ENCODE data around the gene TCF7.

TCF7 gene

DNA sequence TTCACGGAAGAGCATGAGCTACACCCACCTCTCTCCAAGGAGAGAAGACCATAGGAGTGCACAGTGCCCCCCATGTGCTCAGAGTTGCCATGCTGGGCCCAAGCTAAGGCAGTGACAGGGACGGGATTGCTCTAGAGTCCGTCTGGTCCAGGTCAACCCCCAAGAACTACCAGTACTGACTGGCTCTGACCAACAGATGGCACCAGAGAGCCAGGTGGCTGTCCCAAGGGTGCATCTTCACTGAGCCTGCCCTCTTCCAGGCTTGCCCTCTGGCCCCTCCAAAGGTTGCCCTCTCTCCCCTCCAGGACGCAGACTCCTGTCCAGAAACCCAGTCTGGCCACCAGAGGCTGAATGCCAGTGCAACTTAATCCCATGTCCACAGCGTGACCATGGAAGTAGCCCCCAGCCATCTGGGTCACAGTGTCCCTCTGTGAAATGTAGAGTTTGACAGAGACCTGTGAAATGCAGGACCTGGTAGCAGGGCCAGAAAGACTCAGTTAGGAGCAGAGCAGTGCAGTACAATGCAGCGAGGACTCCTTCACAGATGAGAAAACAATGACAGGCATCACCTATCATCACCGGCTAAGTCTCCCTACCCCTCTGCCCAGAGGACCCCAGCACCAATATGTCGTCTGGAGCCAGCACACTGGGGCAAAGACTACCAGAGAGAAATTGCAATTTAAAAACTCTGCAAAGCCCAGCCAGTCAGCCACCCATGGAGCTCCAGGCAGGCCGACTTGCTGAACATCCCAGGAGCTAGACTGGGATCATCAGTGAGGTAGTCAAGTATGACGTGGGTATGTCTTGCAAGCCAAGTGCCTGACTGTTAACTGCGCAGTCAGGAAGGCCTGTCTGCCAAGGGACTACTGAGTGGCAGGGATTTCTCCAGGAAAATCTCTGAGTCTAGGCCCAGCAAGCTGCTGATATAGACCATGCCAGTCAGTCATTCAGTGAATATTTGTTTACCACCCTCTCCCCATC, 70.0 kb downstream of the TCF7 start:
- CTCF ChIA-PET, result interaction anchor here (0.6 to 6.4 kb wide), 31 partner anchors 8 to 415 kb away, joined by 3 to 139 read pairs (median 5); partner anchors contain the start of gene PPP2CA
- peak; percentile 93 for TF ChIP-seq CTCF (IDR thresholded peaks at IDR 0.05; ENCODE audit: control extremely low read depth, extremely low read depth, low read depth, missing control alignments)
- DNase-seq (ENCODE audit: extremely low spot score), result peak; percentile 84
- POLR2A ChIA-PET, result interaction anchor here (1.7 kb wide), 1 partner anchor 9 kb away, joined by 6 read pairs; no protein-coding TSS in a partner anchor

DNA sequence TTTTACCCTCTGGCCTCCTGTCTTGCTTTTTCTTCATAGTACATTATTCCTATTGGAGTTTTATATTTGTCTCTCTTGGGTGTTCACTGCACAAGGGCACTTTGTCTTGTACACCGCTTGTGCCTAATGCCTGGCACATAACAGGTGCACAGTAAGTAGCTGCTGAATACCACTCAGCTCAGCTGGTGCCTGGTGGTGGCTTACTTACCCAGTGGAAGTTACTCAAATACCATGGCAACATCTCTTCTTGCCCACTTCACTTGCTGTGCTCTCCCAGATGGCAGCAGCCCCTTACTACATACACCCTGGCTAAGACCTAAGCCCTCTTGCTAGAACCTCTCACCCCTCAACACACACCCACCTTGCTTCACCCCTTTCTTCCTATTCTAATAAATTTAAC, 73.6 kb downstream of the TCF7 start:
- TF ChIP-seq CTCF (IDR thresholded peaks at IDR 0.05; ENCODE audit: control extremely low read depth, extremely low read depth, low read depth, missing control alignments), result no peak
- POLR2A ChIA-PET, result interaction anchor here (1.9 to 2.5 kb wide), 2 partner anchors 11 to 13 kb away, joined by 5 to 14 read pairs; partner anchors contain the start of gene SKP1

DNA sequence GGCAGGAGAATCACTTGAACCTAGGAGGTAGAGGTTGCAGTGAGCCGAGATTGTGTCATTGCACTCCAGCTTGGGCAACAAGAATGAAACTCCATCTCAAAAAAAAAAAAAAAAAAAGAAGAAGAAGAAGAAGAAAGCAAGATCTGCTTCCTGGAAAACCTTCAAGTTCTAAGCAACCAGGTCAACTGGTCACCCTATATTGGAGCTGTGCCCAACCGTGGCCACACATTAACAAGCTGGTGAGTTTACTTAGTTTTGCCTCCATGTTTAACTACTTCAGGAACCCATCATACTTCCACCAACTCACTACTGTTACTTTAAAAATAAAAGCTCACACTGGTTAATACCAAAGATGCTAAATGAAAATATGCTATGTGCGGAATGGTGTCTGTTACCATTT, 74.5 kb downstream of the TCF7 start:
- TF ChIP-seq CTCF (IDR thresholded peaks at IDR 0.05; ENCODE audit: control extremely low read depth, extremely low read depth, low read depth, missing control alignments), result no peak
- POLR2A ChIA-PET, result interaction anchor here (1.9 to 2.5 kb wide), 2 partner anchors 12 kb away, joined by 5 to 14 read pairs; partner anchors contain the start of gene SKP1
- CTCF ChIA-PET, result interaction anchor here (0.7 to 9.0 kb wide), 7 partner anchors 12 to 149 kb away, joined by 3 to 57 read pairs (median 4); no protein-coding TSS in a partner anchor
- DNase-seq (ENCODE audit: extremely low spot score), result no peak

More for the DNA sequence above, 73.6 kb downstream of the TCF7 start:
- CTCF ChIA-PET, result interaction anchor here (0.7 to 9.0 kb wide), 9 partner anchors 8 to 399 kb away, joined by 3 to 57 read pairs (median 7); no protein-coding TSS in a partner anchor
- DNase-seq (ENCODE audit: extremely low spot score), result no peak

DNA sequence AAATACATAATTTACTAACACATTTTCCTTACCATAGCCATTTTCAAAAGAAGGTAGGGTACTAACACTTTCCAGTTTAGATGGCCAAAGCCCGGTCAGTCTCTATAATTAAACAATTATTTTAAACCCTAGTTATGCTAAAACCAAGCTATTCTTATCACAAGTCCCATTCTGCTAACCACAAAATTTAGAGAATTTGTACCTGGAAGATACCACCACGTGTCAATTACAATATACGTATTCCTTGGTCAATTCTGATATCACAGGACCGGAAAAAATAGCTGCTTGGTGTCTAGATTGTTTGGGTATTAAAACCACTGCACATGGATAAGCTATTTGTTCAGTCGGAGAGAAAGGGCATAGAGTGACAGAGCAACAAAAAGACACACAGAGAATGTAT, 81.2 kb downstream of the TCF7 start:
- DNase-seq (ENCODE audit: extremely low spot score), result no peak
- TF ChIP-seq CTCF (IDR thresholded peaks at IDR 0.05; ENCODE audit: control extremely low read depth, extremely low read depth, low read depth, missing control alignments), result no peak
- ChIA-PET CTCF (interaction anchor here (1.2 to 9.0 kb wide), 5 partner anchors 10 to 391 kb away, joined by 3 to 57 read pairs (median 12); no protein-coding TSS in a partner anchor), POLR2A (no interaction called here)
